Mesenchymal stem cell (in vitro differentiated cells and primary cell): ENCODE measurements around the gene TENM4.

Experiments used
- DNase-seq: peaks from one replicate; pipeline ENCODE4 v3.0.0-alpha.2; 2013
- H2AFZ ChIP-seq: one replicate; pipeline ENCODE4 v1.6.1; 2013; ENCODE audit warnings: low read depth, mild to moderate bottlenecking, control low read depth, inconsistent platforms, low read length, moderate library complexity
- H2AK5ac ChIP-seq: 2 replicates; pipeline ENCODE4 v1.6.1; 2013; ENCODE audit warnings: low read length, moderate library complexity, mild to moderate bottlenecking, inconsistent platforms; ENCODE audit not compliant: severe bottlenecking
- H2BK120ac ChIP-seq: one replicate; pipeline ENCODE4 v1.6.1; 2013; ENCODE audit warnings: low read depth, mild to moderate bottlenecking, inconsistent platforms, low read length, moderate library complexity
- H2BK12ac ChIP-seq, 2 experiments: one replicate each; pipeline ENCODE4 v1.6.1; 2013; ENCODE audit warnings: inconsistent platforms in 2 of 2, low read length in 2 of 2, mild to moderate bottlenecking in 2 of 2, moderate library complexity in 2 of 2, control low read depth in 1 of 2
- H2BK15ac ChIP-seq: one replicate; pipeline ENCODE4 v1.6.1; 2013; ENCODE audit warnings: mild to moderate bottlenecking, low read depth, inconsistent platforms; ENCODE audit not compliant: poor library complexity, severe bottlenecking
- H2BK5ac ChIP-seq: 2 replicates; pipeline ENCODE4 v1.6.1; 2013; ENCODE audit warnings: low read depth, mild to moderate bottlenecking, low read length, control low read depth, inconsistent platforms; ENCODE audit not compliant: poor library complexity, severe bottlenecking
- H3K14ac ChIP-seq, 2 experiments: one replicate each; pipeline ENCODE4 v1.6.1; 2013; ENCODE audit warnings: inconsistent platforms in 2 of 2, low read length in 2 of 2, control low read depth in 1 of 2, mild to moderate bottlenecking in 1 of 2, moderate library complexity in 1 of 2
- H3K18ac ChIP-seq, 2 experiments: one replicate each; pipeline ENCODE4 v1.6.1; 2013; ENCODE audit warnings: inconsistent platforms in 2 of 2, low read length in 2 of 2, control low read depth in 1 of 2, low read depth in 1 of 2, mild to moderate bottlenecking in 1 of 2
- H3K23ac ChIP-seq, 2 experiments: one replicate each; pipeline ENCODE4 v1.6.1; 2013; ENCODE audit warnings: inconsistent platforms in 2 of 2, low read length in 2 of 2, mild to moderate bottlenecking in 2 of 2, moderate library complexity in 2 of 2, control low read depth in 1 of 2
- H3K27ac ChIP-seq: 2 replicates; pipeline ENCODE4 v1.5.1; 2013; ENCODE audit warnings: mild to moderate bottlenecking, moderate library complexity, low read length, control low read depth, inconsistent platforms; ENCODE audit not compliant: poor library complexity, severe bottlenecking
- H3K27me3 ChIP-seq, 2 experiments: 2 replicates each; pipeline versions ENCODE4 v1.6.1 to v1.7.0; 2013; ENCODE audit warnings: low read length in 2 of 2, mild to moderate bottlenecking in 2 of 2, moderate library complexity in 2 of 2, control low read depth in 1 of 2, inconsistent platforms in 1 of 2; ENCODE audit not compliant: control insufficient read depth in 1 of 2, insufficient read depth in 1 of 2
- H3K36me3 ChIP-seq, 2 experiments: 2 replicates each; pipeline versions ENCODE4 v1.6.1 to v1.7.0; 2013; ENCODE audit warnings: low read length in 2 of 2, control low read depth in 1 of 2, inconsistent platforms in 1 of 2, low read depth in 1 of 2, mild to moderate bottlenecking in 1 of 2; ENCODE audit not compliant: insufficient read depth in 2 of 2, control insufficient read depth in 1 of 2
- H3K4ac ChIP-seq, 2 experiments: one replicate each; pipeline ENCODE4 v1.6.1; 2013; ENCODE audit warnings: inconsistent platforms in 2 of 2, low read length in 2 of 2, mild to moderate bottlenecking in 2 of 2, moderate library complexity in 2 of 2, control low read depth in 1 of 2, low read depth in 1 of 2
- H3K4me1 ChIP-seq: 2 replicates; pipeline ENCODE4 v1.6.1; 2013; ENCODE audit warnings: low read depth, low read length, control low read depth; ENCODE audit not compliant: control insufficient read depth, insufficient read depth
- H3K4me2 ChIP-seq: 2 replicates; pipeline ENCODE4 v1.6.1; 2013; ENCODE audit warnings: low read length, mild to moderate bottlenecking, inconsistent platforms; ENCODE audit not compliant: poor library complexity, severe bottlenecking
- H3K4me3 ChIP-seq, 2 experiments: 2 replicates each; pipeline versions ENCODE4 v1.5.1 to v1.7.0; 2013; ENCODE audit warnings: low read length in 2 of 2, mild to moderate bottlenecking in 2 of 2, control low read depth in 1 of 2, low read depth in 1 of 2; ENCODE audit not compliant: insufficient read depth in 1 of 2
- H3K79me1 ChIP-seq: replicated peaks from 2 replicates; pipeline ENCODE4 v1.6.1; 2013; ENCODE audit warnings: mild to moderate bottlenecking, control low read depth, low read length, inconsistent platforms; ENCODE audit not compliant: poor library complexity, severe bottlenecking
- H3K9ac ChIP-seq: 2 replicates; pipeline ENCODE4 v1.7.0; 2013; ENCODE audit warnings: mild to moderate bottlenecking, low read length, moderate library complexity
- H3K9me3 ChIP-seq: 2 replicates; pipeline ENCODE4 v1.7.0; 2013; ENCODE audit warnings: mild to moderate bottlenecking, low read length; ENCODE audit not compliant: control insufficient read depth
- H4K8ac ChIP-seq: one replicate; pipeline ENCODE4 v1.6.1; 2013; ENCODE audit warnings: inconsistent platforms, mild to moderate bottlenecking, low read length, moderate library complexity
- H4K91ac ChIP-seq: one replicate; pipeline ENCODE4 v1.6.1; 2013; ENCODE audit warnings: mild to moderate bottlenecking, low read length, inconsistent platforms
- WGBS: methylation state at CpG from one replicate; pipeline ENCODE4 v1.1.7; 2013; ENCODE audit warnings: mixed read lengths; 5-methylcytosine and 5-hydroxymethylcytosine counted together

The TENM4 gene

GRCh38 chr11:78699609-78700135, 741.2 kb downstream of the TENM4 start:
- no peak overlapping the region for H2AFZ ChIP-seq
- no peak for DNase-seq
- 93% methylated on average over 5 of the region's 7 CpGs for WGBS
- no peak overlapping the region for H3K9ac ChIP-seq
- no peak overlapping the region for H4K8ac ChIP-seq
- peaks cover 0 to 14% of the 10 kb centered on the region in 2 experiments for H3K36me3 ChIP-seq
- no peak overlapping the region for H2BK5ac ChIP-seq
- no peak overlapping the region for H3K4me2 ChIP-seq
- no peak overlapping the region for H2AK5ac ChIP-seq
- H2BK15ac ChIP-seq = no peak overlapping the region
- no peak overlapping the region for H2BK12ac ChIP-seq
- H3K79me1 ChIP-seq = no peaks in the 10 kb centered on the region
- H2BK120ac ChIP-seq = no peak overlapping the region
- H3K14ac ChIP-seq = no peak overlapping the region
- H3K23ac ChIP-seq = no peak overlapping the region
- no peak overlapping the region for H3K4ac ChIP-seq
- H3K18ac ChIP-seq = no peak overlapping the region
- no peaks in the 10 kb centered on the region for H3K9me3 ChIP-seq
- no peak overlapping the region for H4K91ac ChIP-seq
- H3K27me3 ChIP-seq = peaks cover 0 to 2% of the 10 kb centered on the region in 2 experiments
- no peak overlapping the region for H3K4me3 ChIP-seq
- no peak overlapping the region for H3K27ac ChIP-seq
- no peaks in the 10 kb centered on the region for H3K4me1 ChIP-seq

GRCh38 chr11:78698612-78699011, 742.2 kb downstream of the TENM4 start:
- Histone ChIP-seq H3K79me1 (no peaks in the 10 kb centered on the region), H3K4me3 (no peak overlapping the region), H4K91ac (no peak overlapping the region), H3K9ac (no peak overlapping the region), H2AFZ (no peak overlapping the region), H3K9me3 (no peaks in the 10 kb centered on the region), H3K23ac (no peak overlapping the region), H2BK120ac (no peak overlapping the region), H3K4me2 (no peak overlapping the region), H2AK5ac (no peak overlapping the region), H2BK15ac (no peak overlapping the region), H3K27ac (no peak overlapping the region), H3K27me3 (peaks cover 0 to 2% of the 10 kb centered on the region in 2 experiments), H4K8ac (no peak overlapping the region), H3K4ac (no peak overlapping the region), H2BK12ac (no peak overlapping the region), H2BK5ac (no peak overlapping the region), H3K4me1 (no peaks in the 10 kb centered on the region), H3K14ac (no peak overlapping the region), H3K18ac (no peak overlapping the region), H3K36me3 (peaks cover 0 to 14% of the 10 kb centered on the region in 2 experiments)
- 90% methylated on average over 3 of the region's 3 CpGs for WGBS
- no peak for DNase-seq

GRCh38 chr11:78696177-78696576, 744.7 kb downstream of the TENM4 start:
- Histone ChIP-seq H2BK120ac (no peak overlapping the region), H3K18ac (no peak overlapping the region), H4K8ac (no peak overlapping the region), H3K36me3 (peaks cover 0 to 4% of the 10 kb centered on the region in 2 experiments), H3K4me2 (no peak overlapping the region), H4K91ac (no peak overlapping the region), H3K4me3 (no peak overlapping the region), H3K27me3 (peaks cover 0 to 2% of the 10 kb centered on the region in 2 experiments), H2BK12ac (no peak overlapping the region), H3K14ac (no peak overlapping the region), H3K23ac (no peak overlapping the region), H2AFZ (no peak overlapping the region), H3K27ac (no peak overlapping the region), H2AK5ac (no peak overlapping the region), H3K79me1 (no peaks in the 10 kb centered on the region), H2BK5ac (no peak overlapping the region), H3K9ac (no peak overlapping the region), H3K4me1 (no peaks in the 10 kb centered on the region), H3K9me3 (no peaks in the 10 kb centered on the region), H3K4ac (no peak overlapping the region), H2BK15ac (no peak overlapping the region)
- no peak for DNase-seq
- 88% methylated on average over 5 of the region's 7 CpGs for WGBS

GRCh38 chr11:78694152-78694551, 746.7 kb downstream of the TENM4 start:
- Histone ChIP-seq H2BK12ac (no peak overlapping the region), H3K9me3 (no peaks in the 10 kb centered on the region), H4K8ac (no peak overlapping the region), H2BK5ac (no peak overlapping the region), H3K79me1 (no peaks in the 10 kb centered on the region), H3K4ac (no peak overlapping the region), H2AFZ (no peak overlapping the region), H3K27me3 (peaks cover 0 to 2% of the 10 kb centered on the region in 2 experiments), H2BK120ac (no peak overlapping the region), H2AK5ac (no peak overlapping the region), H3K14ac (no peak overlapping the region), H3K4me3 (no peak overlapping the region), H3K9ac (no peak overlapping the region), H2BK15ac (no peak overlapping the region), H3K18ac (no peak overlapping the region), H3K27ac (no peak overlapping the region), H4K91ac (no peak overlapping the region), H3K4me2 (no peak overlapping the region), H3K4me1 (no peaks in the 10 kb centered on the region), H3K23ac (no peak overlapping the region), H3K36me3 (no peaks in the 10 kb centered on the region)
- 81% methylated on average over 1 of the region's 4 CpGs for WGBS
- no peak for DNase-seq
